Activated CD4-positive, alpha-beta T cell treated with anti-CD3 and anti-CD28 coated beads, Interleukin-2, amount 50 U/mL, for 24 hours (primary cell): ENCODE results near the gene TMEM109.

Experiments
- DNase-seq, 2 donors: peaks; one replicate each; pipeline ENCODE4 v3.0.0-alpha.2; 2020; ENCODE audit warnings: low read depth in 1 of 2, low spot score in 1 of 2

Gene TMEM109

DNA sequence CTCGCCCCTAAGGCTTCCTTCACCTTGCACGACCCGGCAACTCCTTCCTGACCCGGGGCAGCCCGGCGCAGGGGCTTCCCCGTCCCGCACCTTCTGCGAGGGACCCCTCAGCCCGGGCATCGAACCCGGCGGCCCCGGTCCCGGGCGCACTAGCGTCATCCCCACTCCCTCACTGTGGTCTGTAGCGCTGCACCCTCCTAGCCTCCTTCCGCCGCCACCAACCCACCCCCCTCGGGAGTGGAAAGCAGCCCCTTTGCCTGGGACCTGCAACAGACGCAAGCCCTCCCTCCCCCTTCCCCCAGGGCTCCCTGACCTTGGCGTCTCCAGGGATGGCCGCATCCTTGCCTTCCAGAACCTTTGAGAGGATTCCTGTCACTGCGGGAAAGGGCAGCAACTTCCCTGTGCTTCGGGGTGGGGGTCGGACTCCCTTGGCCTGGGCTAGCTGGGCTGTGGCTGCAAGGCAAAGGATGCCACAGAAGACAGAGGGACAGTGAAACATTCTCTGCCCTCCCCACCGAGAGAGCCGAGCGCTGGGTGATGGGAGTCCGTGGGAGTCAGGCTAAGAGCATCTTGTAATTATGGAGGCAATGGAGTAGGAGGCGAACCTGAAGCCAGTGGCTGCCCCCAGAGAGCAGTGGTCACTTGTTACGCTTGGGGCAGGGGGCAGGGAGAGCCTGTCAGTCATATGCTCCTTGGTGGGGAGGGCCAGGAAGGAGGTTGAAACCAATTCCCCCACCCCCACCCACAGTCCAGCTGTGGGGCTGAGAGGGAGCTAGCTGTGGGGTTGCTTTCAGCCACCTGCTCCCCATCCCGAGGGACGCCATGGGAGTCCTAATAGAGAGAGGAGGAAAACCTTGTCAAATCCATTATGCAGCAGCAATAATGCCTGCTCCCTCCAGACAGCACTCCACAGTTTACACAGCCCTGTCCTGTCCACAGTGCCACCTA, 11.2 kb downstream of the TMEM109 start:
- no peak for DNase-seq

DNA sequence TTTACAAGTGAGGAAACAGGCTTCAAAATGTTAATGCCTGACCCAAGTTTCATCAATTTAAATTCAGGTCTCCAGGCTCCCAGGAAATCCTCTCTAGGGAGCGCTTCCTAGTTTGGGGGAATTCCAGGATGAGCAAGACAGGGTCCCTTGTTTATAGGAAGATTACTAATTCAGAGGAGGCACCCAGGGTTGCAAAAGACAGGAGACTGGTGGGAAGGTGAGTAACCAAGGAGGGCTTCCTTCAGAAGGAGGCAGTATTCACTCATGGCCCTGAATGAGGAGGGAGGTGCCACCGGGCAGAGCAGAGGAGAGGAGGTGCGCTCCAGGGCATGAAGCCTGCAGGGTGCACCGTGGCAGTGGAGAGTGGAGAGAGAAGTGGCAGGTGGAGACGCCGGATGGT, 11.9 kb downstream of the TMEM109 start:
- no peak for DNase-seq

DNA sequence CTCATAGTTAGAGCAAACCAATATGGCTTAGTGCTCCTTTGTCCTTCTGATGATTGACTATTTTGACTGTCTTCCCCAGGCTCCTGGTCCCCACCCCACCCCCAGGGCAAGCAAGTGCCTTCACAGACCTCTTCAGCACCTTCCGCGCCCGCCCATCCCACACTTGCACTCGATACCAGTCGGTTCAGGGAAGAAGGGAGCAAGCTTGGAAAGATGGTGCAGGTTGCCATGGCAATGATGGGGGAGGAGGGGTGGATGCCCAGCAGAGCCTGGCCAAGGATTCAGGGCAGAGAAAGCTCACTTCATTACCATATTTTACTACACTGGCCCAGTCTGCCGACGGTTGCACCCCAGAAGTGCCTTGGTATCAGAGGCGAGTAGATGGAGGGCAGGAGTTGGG, 12.5 kb downstream of the TMEM109 start:
- DNase-seq, result no peak

DNA sequence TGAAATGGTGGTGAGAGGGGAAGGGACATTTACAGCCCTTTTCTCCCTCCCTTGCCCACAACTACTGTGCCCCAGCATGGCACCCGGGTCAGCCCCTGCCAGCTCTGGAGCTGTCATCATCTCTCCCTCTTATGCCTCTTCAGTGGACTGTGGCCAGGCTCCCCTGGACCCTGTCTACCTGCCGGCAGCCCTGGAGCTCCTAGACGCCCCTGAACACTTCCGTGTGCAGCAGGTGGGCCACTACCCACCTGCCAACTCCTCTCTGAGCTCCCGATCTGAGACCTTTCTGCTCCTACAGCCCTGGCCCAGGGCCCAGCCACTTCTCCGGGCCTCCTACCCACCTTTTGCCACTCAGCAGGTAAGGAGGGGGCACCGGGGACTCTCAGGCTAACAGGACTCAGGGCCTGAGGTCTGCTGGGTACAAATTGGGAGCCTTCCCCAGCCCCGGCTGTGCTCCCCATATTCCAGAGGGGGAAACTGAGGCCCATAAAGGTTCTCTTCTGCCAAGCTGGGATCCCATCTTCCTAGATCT, 13.2 kb downstream of the TMEM109 start:
- no peak for DNase-seq

DNA sequence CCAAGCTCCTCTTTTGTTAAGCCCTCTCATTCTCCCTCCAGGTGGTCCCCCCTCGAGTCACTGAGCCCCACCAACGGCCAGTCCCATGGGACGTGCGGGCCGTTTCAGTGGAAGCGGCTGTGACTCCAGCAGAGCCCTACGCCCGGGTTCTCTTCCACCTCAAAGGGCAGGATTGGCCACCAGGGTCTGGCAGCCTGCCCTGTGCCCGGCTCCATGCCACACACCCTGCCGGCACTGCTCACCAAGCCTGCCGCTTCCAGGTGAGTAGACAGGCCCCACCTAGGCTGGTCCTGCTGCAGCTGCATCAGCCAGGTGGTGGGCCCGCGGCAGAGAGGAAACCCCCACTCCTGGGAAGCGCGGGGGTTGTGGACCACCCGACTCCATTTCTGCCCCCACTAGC, 13.6 kb downstream of the TMEM109 start:
- DNase-seq, result no peak

DNA sequence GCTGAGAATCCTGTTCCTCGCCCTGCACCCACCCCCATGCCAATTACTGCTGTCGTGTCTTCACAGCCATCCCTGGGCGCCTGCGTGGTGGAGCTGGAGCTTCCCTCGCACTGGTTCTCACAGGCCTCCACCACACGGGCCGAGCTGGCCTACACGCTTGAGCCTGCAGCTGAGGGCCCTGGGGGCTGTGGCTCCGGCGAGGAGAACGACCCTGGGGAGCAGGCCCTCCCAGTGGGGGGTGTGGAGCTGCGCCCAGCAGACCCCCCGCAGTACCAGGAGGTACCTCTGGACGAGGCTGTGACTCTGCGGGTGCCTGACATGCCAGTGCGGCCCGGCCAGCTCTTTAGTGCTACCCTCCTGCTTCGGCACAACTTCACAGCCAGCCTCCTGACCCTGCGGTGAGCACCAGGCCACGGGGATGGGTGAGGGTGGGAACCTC, 14.6 kb downstream of the TMEM109 start:
- DNase-seq, result no peak

DNA sequence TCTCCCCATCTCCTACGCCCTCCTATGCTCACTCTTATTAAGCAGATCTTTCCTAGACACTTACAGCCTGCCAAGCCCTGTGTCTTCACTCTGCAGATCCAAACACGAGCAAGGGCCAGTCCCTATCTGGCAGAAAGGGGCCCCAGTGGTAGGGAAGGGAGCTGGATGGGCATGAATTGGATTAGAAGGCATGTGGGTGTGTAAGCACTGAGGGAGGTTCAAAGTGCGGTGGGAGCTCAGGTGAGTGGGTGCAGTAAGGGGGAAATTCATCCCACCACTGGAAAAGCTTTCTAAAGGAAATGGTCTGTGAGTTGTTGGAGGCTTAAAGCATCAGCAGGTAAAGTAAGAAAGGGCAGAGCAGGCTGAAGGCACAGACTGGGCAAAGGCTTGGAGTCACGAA, 15.8 kb downstream of the TMEM109 start:
- no peak for DNase-seq

DNA sequence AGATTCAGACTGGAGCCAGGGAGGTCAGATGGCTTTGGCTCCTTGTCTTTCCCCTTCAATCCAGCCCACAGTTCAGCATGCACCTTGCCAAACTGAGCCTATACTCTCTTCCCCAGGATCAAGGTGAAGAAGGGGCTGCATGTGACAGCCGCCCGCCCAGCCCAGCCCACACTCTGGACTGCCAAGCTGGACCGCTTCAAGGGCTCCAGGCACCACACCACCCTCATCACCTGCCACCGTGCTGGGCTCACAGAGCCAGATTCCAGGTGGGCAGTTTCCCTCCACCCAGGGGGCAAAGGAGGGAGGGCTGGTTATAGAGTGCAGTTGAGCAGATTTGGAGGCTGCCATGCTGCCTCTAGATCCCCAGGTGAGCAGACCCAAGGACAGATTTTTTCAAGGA, 16.4 kb downstream of the TMEM109 start:
- DNase-seq, result no peak

DNA sequence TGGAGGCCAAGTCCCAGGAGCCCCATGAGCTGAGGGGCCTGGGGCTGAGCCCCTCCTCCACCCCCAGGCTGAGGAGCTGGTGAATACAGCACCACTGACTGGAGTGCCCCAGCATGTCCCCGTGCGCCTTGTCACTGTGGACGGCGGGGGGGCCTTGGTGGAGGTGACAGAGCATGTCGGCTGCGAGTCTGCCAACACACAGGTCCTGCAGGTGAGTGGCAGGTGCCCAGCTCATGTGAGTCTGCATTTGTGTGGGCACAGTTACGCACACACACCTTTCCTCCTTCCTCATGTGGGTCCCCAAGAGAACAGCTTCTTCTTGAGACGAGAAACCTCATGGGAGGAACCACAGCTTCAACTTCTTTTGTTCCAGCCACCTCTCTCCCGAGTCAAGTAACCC, 18.0 kb downstream of the TMEM109 start:
- DNase-seq, result no peak

DNA sequence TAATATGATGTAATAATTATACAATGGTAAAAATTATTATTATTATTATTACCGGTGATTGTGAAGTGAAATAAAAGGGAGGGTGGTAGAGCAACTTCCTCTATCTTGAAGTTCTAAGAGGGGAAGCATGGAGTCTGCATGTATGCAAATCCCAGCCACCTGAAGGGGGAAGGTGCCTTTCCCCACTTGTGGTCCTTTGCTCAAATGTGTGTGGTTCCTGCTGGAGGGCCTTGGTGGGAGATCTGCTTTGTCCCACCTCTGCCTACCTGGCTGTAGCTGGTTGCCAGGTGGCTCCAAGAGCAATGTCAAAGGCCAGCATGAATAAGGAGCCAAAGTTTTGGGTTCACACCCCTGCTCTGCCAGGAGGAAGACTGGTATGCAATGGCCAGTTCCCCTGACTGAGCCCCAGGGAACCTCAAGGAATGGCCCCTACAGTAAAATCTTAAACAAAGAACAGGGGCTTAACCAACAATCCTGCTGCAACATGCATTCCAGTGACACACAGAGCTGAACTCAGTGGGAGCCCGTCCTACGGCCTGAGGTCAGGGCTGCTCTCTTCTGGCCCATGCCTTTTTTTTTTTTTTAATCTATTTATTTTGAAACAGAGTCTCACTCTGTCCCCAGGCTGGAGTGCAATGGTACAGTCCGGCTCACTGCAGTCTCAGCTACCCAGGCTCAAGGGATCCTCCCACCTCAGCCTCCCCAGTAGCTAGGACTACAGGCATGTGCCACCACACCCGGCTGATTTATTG, 18.8 kb downstream of the TMEM109 start:
- no peak for DNase-seq

DNA sequence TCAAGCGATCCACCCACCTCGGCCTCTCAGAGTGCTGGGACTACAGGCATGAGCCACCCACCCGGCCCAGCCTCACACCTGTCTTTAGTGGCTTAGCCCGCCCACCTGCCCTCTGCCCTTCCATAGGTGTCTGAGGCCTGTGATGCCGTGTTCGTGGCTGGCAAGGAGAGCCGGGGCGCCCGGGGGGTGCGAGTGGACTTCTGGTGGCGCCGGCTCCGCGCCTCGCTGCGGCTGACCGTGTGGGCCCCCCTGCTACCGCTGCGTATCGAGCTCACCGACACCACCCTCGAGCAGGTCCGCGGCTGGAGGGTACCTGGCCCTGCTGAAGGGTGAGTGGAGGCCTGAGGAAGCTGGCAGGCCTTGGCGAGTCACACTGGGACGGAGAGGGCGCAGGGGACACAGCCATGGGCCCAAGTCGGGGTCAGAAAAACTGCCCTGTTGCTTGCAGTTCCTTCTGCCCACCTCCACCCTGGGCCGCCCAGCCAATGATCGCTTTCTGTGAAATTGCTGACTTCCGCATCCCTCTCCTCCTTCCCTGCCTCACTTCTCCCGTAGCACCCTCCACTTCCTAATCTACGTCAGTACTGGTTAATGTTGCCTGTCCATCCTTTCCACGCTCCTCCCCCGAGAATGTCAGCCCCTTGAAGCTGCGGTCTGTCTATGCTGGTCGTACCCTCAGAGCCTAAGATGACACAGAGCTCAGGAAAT, 19.6 kb downstream of the TMEM109 start:
- no peak for DNase-seq

DNA sequence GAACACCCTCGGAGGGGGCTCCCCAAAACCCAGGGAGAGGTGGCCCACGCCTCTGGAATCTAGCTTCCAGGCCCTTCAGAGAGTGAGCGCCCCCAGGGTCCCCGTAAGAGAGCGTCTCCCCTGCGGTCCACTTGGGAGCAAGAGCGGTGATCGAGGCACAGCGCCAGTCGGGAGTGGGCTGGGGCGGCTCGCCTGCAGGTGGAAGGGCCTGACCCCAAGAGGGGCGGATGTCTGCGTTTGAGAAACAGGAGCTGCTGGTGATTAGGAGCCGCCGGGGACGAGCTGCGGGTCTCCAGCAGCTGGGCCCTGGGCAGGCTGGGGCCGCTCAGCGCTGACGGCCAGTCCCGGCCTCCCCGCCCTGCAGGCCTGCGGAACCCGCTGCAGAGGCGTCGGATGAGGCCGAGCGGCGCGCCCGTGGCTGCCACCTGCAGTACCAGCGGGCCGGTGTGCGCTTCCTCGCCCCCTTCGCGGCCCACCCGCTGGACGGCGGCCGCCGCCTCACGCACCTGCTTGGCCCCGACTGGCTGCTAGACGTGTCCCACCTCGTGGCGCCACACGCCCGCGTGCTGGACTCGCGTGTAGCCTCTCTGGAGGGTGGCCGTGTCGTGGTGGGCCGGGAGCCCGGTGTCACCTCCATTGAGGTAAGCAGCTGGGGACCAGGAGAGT, 20.3 kb downstream of the TMEM109 start:
- no peak for DNase-seq

DNA sequence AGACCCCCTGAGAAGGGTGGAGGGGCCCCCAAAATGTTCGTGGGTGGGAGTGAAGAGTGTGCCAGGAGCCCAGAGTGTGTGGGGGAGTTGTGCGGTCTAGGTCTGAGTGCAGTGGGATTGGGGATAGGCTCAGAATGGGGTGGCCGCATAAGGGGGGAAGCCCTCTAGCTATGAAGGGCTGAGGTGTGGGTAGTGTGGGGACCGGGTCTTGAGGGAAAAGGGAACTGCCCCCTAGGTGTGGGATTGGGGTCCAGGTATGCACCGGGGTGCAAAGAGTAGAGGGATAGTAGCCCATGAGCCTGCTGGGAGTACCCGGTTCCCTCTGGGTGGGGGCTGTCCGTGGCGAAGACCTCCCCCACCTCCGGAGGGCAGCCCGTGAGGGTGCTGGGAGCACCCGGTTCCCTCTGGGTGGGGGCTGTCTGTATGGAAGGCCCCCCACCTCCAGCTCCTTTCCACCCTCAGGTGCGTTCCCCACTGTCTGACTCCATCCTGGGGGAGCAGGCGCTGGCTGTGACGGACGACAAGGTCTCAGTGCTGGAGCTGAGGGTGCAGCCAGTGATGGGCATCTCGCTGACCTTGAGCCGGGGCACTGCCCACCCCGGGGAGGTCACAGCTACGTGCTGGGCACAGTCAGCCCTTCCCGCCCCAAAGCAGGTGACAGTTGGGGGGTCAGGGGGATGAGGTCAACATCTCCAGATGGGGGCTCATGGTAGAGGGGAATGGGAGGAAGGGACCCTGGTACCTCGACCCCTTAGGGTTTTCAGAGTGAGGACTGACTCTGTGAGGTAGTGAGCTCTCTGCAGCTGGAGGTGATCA, 21.0 kb downstream of the TMEM109 start:
- no peak for DNase-seq

DNA sequence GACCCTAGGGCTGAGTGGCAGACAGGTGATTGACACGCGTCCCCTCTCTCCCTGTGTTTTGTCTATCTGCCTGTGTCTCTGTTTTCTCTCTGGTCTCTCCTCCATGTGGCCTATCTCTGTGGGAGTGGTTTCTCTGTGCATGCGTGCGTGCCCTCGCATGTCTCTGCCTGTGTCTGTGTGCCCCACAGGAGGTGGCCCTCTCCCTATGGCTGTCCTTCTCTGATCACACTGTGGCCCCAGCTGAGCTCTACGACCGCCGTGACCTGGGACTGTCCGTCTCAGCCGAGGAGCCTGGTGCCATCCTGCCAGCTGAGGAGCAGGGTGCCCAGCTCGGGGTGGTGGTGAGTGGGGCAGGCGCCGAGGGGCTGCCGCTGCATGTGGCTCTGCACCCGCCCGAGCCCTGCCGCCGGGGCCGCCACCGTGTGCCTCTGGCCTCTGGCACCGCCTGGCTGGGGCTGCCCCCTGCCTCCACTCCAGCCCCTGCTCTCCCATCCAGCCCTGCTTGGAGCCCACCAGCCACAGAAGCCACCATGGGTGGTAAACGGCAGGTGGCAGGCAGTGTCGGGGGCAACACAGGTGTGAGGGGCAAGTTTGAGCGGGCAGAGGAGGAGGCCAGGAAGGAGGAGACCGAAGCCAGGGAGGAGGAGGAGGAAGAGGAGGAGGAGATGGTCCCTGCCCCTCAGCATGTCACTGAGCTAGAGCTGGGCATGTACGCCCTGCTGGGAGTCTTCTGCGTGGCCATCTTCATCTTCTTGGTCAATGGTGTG, 21.9 kb downstream of the TMEM109 start:
- no peak for DNase-seq

DNA sequence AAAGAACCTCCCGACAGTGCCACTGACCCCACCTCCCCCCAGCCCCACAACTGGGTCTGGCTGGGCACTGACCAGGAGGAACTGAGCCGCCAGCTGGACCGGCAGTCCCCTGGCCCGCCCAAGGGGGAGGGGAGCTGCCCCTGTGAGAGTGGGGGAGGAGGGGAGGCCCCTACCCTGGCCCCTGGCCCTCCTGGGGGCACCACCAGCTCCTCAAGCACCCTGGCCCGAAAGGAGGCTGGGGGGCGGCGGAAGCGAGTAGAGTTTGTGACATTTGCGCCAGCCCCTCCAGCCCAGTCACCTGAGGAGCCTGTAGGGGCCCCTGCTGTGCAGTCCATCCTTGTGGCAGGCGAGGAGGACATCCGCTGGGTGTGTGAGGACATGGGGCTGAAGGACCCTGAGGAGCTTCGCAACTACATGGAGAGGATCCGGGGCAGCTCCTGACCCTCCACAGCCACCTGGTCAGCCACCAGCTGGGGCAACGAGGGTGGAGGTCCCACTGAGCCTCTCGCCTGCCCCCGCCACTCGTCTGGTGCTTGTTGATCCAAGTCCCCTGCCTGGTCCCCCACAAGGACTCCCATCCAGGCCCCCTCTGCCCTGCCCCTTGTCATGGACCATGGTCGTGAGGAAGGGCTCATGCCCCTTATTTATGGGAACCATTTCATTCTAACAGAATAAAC, 22.6 kb downstream of the TMEM109 start:
- DNase-seq, result no peak

DNA sequence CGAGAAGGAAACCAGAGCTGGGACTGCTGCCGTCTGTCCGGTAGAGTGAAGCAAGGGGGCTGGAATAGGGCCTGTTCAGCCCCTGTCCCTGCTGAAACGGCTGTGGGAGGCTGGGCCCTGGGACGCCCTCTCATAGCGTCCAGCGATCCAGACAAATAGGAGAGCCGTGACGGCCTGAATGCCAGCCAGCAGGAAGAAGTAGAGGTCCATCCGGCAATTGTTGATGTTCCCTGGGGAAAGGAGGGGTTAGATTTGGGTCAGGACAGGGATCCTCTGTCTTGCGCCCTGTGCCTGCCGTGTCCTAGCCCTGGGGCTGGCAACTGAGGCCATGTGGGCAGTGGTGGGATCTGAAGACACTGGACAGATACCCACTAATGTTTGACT, 23.2 kb downstream of the TMEM109 start:
- no peak for DNase-seq

DNA sequence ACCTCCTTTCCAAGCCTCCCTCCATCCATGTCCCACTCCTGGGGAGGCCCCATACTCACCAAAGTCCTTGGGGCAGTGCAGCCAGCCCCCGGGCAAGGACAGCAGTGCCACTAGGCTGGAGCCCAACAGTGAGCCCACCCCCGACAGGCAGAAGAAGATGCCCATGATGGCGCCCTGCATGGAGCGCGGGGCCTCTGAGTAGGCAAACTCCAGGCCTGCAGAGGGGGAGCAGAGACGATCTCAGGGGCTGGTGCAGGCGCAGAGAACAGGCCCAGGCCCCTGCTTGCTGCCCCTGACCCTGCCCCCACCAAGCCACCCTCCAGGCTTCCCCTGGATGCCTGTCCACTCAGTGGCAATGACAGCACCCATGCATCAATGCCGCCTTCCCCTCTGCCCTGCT, 23.9 kb downstream of the TMEM109 start:
- no peak for DNase-seq

DNA sequence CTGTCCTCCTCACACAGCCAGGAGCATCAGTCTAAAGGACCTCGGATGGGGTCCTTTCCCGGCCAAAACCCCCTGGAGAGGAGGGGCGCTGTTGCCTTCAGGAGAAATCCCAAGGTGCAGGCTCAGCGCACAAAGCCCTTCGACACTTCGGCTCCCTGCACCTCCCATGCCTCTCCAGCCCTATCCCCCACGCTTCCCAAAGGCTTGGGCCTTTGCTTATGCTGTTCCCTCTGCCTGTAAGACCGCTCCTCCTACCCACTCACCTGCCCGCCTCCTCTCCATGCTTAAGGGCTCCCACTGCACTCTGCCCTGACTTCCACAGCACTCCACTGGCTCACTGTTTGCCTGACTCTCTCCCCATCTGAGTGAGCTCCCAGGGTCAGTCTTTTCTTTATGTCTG, 24.5 kb downstream of the TMEM109 start:
- no peak for DNase-seq

DNA sequence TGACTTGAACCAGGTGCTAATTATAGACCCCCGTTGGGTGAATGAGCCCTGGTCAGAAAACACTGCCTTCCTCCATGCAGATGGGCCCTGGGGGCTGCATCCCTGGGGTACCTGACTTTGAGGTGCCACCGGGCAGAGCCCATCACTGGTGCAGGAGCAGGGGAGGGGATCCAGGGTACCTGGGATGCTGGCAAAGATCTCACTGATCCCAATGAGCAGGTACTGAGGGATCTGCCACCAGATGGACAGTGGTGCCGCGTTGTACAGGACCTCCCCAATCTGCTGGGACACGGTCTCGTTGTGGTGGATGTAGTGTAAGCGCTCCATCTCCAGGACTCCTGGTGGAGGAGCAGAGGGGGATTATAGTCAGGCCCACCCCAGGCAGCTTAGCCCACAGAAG, 25.3 kb downstream of the TMEM109 start:
- no peak for DNase-seq
